Measurements from ENCODE around the gene CROCC2.

Gene CROCC2

DNA sequence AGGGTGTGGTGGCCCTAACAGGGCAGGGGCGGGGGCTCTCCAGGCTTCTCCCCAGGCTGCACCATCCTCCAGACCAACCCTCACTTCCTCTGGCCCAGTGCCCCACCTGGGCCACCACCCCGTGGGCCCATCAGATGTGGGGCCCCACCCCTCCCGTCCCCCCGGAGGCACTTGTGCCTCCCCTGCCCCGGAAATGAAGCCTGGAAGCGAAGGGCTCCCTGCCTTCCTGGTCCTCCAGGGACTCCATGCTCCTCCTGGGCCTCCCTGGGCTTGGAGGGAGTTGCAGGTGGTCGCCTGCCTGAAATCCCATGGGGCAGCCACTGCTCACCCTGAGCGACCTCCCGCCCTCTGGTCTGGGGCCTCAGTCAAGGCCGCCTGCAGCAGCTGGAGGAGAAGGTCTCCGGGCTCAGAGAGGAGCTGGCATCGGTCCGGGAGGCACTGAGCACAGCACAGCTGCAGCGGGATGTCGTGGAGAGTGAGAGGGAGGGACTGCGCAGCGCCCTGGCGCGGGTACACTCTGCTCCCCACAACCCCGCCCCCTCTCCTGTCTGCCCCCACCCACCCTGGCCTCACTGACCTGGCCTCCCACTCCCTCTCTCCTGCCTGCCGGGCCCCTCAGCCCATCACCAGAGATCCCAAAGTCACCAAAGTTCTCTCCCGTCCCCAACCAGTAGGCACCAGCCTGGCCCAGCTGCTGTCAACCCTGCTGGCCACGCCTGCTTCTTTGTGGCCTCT lies 28.0 kb downstream of the CROCC2 start:
- no peak for DNase-seq (ENCODE audit: low spot score)

DNA sequence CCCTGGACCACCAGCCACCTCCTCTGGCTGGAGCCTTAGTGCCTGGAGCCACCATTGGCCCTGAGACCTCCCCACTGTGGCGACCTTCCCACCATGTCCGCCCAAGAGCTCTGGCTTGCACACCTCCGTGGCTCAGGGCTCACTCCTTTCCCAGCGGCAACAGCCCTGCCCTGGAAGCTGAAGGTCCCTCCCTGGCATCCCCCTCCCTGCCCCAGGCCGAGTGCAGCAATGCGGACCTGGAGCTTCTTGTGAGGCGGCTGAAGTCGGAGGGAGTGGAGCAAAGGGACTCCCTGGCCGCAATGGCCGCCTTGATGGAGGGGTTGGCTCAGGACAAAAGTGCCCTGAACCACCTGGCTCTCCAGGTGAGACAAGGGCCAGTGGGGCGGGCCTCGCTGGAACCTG lies 28.6 kb downstream of the CROCC2 start:
- no peak for DNase-seq (ENCODE audit: low spot score)

DNA sequence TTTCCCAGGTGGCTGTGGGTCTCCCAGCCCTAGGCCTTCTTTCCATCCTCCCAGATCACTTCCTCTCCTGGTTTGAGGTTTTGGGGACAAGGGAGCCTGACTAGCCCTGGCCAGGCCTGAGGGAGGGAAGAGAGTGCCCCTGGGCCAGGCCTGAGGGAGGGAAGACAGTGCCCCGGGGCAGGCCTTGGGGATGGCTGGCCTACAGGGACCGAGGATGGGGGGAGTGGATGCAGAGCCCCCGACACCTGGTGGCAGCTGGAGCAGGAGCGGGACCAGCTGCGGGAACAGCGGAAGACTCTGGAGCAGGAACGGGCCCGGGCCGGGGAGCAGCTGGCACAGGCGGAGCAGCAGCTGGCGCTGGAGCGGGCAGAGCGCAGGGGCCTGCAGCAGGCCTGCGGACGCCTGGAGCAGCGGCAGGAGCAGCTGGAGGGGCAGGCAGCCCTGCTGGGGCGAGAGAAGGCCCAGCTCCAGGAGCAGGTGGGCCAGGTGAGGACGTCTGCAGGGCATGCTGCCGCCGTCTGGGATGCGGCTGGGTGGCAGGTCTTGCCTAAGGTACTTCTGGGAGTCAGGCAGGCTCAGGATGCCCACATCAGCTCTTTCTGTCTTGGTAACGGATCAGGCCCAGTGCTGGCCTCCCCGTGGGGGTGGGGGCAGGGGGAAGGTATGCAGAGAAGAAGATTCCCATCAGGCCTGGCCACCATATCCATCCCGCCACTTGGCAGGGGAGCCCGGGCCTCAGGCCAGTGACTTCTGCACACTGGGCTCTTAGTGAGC lies 29.2 kb downstream of the CROCC2 start:
- no peak for DNase-seq (ENCODE audit: low spot score)

DNA sequence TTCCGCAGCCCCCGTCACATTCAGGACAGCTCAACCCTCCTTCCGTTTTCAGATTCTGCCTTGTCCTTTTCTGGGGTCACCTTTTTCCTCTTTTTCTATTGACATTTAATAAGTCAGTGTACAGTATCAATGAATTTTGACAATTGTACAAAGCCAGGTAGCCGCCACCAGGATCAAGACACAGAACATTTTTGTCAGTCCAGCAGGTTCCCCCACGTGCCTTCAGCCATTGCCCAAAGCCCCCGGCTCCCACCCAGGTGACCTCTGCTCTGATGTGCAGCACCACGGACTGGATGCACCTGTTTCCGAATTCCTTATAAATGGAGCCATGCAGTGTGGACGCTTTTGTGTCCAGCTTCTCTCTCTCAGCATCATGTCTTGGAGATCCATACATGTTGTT lies 30.0 kb downstream of the CROCC2 start:
- no peak for DNase-seq (ENCODE audit: low spot score)

DNA sequence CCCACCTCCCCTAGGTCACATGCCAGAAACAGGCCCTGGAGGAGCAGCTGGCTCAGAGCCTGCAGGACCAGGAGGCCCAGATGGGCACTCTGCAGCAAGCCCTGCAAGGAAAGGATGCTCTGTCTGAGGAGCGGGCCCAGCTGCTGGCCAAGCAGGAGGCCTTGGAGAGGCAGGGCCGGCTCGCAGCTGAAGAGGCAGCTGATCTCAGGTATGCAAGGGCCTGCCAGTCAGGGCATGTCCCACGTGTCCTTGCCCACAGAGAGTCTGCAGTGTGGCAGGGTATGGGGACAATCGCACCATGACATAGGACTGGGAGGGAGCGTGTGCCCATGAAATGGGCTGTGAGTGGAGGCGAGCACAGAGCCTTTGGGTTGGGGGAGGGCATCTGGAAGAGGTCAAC lies 39.9 kb downstream of the CROCC2 start:
- no peak for DNase-seq (ENCODE audit: low spot score)

DNA sequence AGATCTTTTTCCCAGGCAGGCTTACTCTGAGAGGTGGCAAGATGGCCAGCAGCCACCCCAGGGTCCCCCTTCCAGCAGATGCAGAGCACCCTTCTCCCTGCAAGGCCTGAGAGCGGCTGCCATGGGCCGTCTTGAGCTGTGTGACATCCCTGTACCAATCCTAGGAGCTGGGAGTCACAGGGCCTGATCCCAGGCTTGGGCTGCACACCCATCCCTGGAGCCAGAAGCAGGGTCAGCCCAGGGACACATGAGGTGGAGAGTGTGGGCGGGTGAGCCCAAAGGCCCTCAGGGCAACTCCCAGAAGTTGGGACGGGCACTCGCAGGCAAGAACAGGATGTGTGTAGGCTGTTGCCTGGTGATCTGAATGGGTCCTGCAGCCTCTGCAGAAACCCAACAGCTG lies 40.5 kb downstream of the CROCC2 start:
- DNase-seq (ENCODE audit: low spot score): no peak

DNA sequence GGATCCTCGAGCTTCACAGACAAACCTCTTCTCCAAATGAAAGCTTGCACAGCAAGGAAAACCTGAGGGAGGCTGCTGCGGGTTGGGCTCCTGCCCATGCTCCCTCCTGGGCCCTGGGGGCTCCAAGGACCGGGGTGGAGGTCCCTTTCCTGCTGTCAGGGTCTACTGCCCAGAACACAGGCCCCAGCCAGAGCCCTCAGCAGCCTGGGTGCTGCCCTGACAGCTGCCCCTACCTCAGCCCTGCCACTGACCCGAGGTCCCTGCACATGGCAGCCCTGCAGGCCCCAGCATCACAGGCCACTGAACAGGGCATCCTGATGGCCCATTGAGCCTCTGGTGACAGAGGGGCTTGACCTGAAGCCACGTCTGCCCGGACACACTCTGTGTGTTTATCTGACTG lies 41.0 kb downstream of the CROCC2 start:
- no peak for DNase-seq (ENCODE audit: low spot score)

DNA sequence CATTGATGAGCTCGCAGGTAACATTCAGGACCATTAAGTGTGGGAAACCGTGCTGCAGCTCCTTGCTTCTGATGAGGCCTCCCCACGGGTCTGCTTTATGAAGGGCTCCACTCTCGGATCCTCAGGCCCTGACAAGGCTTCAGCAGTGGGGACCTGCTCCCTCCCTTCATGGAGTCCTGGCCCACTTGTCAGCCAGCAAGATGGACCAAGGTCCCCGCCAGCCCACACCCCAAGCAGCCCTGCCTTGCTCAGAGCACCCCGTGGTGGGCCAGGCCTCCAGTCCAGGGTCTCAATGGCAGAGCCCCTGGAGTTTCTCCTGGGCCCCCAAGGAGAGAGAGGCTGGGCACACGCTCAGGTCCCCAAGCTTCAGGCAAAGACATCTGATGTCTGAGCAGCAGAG lies 41.5 kb downstream of the CROCC2 start:
- DNase-seq (ENCODE audit: low spot score): no peak

DNA sequence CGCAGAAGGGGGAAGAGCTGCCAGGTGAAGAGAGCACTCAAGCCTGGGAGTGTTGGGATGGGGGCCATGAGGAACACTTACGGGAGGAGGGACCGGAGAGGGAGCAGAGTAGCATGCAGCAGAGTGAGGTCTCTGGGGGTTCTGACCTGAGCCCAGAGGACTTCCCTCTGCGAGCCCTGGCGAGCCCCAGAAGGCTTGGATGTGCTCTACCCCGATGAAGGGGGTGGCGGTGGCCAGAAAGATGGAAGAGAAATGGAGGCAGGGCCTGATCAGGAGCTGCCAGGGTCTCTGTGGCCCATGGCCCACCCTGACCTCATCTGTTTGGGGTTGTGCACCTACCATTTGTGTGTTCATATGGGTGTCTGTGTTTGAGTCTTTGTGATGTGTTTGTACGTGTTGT lies 42.0 kb downstream of the CROCC2 start:
- no peak for DNase-seq (ENCODE audit: low spot score)

DNA sequence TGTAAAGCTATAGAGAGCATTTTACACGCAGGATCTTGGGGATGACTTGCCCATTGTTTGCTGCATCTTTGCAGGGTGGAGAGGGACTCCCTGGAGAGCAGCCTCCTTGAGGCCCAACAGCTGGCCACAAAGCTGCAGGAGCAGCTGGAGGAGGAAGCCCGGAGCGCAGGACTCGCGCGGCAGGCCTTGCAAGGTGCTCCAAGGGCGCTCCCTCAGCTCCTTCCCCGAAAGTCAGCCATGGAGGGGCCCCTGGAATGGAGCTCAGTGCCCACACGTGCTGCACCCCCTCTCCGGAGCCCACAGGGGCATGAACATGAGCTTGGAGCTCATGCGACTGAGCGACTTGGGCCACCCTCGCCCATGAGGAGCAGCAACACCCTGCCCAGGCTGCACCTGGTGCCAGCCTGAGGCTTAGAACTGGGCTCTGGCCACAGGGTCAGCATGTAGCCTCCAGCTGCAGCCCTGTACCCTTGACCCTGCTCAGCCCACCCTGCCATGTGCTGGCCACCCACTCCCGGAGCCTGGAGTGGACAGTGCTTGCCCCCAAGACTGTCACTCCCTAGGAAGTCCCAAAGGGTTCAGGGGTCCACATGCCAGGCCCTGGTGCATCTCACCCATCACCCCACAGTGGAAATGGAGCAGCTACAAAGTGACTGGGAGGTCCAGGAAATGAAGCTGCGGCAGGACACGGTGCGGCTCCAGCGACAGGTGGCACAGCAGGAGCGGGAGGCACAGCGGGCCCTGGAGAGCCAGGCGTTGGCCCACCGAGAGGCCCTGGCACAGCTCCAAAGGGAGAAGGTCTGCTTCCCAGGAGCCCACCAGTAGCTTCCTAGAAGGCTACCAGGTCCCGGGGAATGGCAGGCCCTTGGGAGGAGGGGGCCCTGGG lies 43.0 kb downstream of the CROCC2 start:
- DNase-seq (ENCODE audit: low spot score): no peak

DNA sequence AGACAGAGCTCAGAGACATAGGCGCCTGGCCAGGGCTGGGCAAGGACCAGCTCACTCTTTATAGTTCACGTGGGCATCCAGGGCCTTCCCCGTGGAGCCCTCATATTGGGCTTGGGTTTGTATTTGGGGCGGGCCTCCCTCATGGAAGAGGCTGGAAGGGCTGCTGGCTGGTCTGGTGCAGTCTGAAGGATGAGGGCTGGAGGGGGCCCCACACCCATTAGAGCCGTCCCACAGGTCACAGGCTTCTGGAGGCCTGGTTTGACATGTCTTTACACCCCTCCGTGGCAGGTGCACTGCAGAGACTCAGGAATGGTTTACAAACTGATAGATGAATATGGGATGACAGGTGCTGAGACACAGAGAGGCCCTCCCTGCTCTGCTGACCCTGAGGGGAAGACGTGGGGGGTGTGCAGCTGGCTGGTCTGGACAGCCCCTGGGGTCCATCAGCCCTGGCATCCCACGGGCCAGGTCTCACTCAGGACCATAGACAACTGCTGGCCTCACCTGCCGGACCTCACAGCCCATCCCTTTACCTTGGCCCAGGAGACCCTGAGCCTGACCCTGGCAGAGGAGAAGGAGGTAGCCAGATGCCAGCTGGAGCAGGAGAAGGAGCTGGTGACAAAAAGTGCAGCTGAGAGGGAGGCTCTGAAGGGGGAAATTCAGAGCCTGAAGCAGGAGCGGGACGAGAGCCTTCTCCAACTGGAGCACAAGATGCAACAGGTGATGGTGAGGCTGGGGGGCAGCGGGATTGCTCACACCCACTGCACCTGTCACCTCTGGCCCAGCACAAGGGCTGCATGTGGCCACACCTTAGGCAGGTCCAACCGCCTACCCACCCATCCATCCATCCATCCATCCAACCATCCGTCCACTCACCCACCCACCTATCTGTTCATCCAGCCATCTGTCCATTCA lies 43.9 kb downstream of the CROCC2 start:
- no peak for DNase-seq (ENCODE audit: low spot score)

DNA sequence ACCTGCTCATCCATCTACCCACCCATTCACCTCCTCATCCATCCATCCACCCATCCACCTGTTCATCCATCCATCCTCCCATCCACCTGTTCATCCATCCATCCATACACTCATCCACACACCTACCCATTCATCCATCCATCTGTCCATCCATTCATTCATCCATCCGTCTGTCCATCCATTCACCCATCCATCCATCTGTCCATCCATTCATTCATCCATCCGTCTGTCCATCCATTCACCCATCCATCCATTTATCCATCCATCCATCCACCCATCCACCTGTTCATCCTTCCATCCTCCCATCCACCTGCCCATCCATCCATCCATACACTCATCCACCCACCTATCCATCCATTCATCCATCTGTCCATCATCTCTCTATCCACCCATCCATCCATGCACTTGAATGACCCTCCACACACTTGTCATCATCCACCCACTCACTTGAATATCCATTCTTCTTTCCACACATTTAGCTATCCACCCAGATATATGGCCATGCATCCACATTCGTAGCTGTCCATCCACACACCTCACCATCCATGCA lies 45.0 kb downstream of the CROCC2 start:
- DNase-seq (ENCODE audit: low spot score): no peak

DNA sequence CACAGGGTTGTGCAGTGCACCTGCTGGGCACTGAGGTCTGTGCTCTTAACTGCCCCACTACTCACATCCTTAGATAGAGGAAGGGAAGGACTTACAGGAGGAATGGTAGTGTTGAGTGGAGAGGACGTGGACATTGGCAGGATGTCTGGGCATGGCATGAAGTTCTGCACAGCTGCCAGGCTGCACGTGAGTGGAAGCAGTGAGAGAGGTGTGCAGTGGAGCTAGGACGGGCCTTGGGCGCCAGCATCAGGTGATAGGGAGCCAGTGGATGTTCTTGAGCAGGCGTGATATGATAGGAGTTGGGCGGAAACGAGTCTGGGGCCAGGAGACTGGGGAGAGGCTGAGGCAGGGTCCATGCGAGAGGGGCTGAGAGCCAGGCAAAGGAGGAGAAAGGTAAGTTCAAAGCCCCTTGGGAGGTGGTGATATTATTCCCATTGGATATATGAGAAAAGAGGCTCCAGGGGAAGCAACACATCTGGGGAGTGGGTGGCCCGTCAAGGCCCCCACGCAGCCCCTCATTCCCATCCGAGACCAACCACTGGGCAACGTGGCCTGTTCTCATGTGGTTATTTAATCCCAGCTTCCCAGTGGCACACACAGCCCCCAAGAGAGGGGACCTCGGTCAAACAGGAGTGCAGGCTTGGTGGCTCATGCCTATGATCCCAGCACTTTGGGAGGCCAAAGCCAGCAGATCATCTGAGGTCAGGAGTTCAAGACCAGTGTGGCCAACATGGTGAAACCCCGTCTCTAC lies 46.5 kb downstream of the CROCC2 start:
- no peak for DNase-seq (ENCODE audit: low spot score)

DNA sequence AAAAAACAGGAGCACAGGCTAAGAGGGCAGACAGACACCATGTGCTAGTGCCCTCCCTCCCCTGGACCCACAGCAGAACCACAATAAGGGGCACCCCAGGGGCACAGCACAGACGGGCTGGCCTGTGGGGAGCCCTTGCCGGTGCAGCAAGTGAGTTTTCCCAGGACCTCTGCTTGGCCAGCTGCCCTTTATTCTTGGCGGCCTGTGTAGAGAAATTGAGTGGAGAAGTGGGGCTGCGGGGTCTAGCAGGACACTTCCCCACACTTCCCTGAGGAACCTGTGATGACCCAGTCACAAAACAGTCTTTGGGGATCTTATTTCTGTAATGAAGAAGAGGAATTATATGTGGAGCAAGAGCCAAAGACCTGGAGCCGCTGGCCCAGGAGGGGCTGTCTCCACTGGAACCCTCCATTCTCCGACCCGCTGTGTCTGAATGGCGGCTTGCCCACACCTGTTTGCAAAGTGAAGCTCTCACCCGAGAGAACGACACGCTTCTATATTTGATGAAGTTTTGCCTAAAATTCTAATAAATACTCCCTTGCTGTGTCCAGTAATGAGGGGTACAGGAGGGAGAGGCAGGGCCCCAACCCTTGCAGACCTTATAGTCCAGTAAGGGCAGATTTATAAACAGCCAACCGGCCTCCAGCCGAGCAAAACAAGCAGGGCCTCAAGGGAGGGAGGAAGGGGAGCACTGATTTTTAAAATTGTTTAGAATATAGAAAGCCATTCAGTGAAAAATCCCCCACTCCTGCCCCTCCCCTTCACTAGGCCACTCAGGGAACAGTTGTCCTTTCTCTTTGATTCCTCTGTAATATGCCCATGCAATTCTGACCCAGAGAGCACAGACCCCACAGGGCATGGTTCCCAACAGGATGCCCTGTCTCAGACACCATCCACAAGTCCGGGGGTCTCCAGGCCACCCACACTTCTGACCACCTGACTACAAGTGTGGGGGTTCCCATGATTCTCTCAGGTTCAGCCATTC lies 47.6 kb downstream of the CROCC2 start:
- DNase-seq (ENCODE audit: low spot score): no peak

DNA sequence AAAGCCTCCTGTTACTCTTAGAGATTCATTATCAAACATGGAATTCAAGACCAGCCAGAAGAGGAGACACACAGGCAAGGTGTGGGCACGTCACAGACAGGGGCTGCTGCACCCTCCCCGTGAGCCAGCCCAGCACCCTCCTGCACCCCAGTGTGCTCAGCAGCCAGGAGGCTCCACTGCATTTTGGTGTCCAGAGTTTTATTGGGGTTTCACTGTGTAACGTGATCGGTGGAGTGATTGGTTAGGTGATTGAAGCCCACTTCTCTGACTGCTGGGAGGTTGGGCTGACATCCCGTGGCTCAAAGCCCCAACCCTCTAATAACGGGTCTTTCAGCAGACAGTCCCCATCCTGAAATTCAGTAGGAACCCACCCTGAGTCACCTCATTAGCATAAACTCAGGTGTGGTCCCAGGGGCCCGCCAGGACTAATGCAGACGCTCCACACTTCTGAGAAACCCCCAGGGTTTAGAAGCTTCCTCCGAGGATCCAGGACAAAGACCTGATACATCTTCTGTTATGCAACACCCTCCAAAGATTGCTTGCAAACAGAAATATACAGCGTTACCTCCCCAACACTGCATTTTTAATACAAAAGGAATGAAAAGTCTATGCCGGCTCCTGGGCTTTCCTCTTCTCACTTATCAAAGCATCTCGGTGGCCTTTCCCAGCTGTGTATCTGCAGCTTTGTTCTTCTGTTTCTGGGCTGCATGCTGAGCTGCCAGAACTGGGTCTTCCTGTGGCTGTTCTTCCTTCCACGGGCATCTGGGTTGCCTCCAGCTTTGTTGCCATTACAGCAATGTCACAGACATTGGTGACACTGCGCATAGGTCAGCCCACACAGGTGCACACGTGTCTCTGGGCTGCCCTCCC lies 48.5 kb downstream of the CROCC2 start:
- DNase-seq (ENCODE audit: low spot score): no peak

DNA sequence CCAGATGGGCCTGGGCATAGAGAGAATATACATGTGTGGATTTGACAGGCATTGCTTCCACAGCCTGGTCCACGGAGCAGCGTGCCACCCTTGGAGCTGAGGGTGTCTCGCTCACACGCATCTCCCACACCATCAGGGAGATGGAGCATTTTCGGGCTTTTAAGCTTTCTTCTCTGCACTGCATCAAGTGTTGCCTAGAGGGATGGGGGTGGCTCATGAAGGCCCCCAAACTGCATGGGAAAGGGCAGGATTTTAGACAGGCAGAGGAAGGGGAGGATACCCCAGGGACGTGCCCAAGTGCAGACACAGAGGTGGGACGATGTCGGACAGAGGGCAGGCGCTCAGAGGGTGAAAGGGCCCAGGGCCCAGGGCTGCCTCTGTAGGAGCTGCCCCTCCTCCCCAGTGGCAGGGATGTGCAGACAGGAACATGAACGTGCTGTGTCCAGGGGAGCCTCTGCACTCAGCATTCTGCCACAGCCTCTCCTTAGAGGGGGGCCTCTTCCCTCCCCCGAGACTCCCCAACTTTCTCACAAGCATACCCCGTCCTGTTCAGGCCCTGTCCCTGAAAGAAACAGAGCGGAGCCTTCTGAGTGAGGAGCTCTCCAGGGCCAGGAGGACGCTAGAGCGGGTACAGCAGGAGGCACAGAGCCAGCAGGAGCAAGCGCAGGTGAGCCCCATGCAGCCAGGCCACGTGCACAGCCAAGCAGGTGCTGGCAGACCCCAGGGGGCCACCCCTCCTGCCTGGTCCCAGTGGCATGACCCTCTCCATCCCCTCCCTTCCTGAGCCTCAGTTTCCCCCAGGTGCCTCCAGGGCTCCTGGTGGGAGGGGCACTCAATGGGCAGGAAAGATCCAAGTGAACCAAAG lies 49.4 kb downstream of the CROCC2 start:
- DNase-seq (ENCODE audit: low spot score): no peak

DNA sequence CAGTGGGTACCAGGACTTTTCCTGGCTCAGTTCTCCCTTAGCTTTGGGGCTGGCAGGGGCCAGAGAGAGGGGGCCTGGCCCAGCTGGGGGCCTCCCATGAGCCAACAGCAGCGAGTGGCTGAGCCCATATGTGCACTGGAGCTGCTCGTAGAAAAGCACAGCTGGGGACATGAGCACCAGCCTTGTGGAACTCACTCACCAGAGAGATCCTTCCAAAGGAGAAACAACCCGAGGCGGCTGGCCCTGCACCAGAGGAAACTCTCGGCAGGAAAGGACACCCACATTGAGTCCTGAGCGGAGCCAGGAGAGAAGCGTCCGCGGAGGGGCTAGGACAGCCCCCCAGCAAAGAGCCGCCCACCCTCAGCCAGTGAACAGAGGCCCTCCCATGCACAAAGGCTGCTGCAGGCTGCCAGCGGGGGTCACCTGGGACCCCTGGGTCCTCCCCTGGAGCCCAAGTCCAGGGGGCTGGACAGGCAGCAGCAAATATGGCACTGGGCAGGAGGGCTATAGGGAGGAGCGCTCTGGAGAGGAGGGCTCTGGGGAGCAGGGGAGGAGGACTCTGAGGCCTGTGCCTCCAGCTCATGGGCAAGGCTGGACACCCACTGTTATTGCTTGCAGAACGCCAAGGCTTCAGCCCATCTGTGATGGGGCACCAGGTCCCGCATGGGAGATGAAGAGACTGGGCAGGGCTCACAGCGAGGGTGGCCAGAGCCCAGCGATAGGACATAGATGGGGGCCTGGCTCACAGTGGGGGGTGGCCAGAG lies 50.2 kb downstream of the CROCC2 start:
- DNase-seq (ENCODE audit: low spot score): no peak
